Measurements from ENCODE around the gene AFAP1. TPM values are rescaled to one million over a fixed set of nuclear protein-coding genes. Genes with fewer than 3 reads are reported as not detected.

AFAP1 gene
- total RNA-seq, 2 experiments from 2014 or later: not detected

DNA sequence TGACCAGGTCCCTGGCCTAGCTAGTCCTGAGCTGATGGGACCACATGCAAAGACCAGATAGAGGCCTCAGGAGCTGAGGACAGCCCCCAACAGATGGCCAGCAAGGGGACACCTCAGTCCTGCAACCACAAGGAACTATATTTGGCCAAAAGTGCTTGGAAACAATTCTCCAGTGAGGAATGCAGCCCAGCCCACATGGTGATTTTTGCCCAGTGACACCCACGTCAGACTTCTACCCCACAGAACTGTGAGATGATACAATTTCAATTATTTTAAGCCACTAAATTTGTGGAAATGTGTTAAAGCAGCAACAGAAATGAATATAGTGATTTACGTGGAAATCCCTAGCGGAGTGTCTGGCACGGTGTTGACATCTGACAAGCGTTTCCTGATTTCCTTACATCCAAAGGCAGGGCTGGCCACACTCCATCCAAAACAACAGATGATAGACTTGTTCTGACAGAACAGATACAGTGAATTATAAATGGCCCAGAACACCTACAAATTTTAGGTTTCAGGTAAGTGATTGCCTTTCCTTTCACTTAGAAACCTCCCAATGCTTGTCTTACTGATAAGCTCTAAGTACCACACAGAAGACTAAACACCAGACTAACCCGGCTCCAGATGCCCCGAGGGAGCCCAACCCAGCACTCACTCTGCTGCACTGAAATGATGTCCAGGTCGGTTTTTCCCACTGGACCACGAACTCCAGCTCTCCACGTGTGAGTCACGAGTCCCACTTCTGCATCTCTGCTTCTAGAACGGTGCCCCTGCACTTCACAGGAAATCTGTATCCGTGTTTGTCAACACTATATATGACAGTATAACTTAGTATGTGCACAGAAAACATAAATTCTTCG is 5.8 kb downstream of the AFAP1 start:
- Histone ChIP-seq H3K4me2 (ENCODE audit: low read length) (no peak overlapping the region), H3K4me3 (ENCODE audit: low read depth, low read length, poor library complexity, severe bottlenecking) (no peak overlapping the region), H3K9me3 (ENCODE audit: low read length) (no peaks in the 10 kb centered on the region), H4K20me1 (ENCODE audit: insufficient read depth, low read length) (no peaks in the 10 kb centered on the region), H3K36me3 (ENCODE audit: insufficient read depth, low read length) (no peaks in the 10 kb centered on the region), H3K9me2 (ENCODE audit: insufficient read depth, low read length) (no peaks in the 10 kb centered on the region), H3K4me1 (ENCODE audit: insufficient read depth, low read length, poor library complexity, severe bottlenecking) (no peaks in the 10 kb centered on the region), H2AFZ (ENCODE audit: low read length) (no peak overlapping the region), H3K27ac (ENCODE audit: low read depth, low read length, poor library complexity, severe bottlenecking) (no peak overlapping the region), H3K79me2 (ENCODE audit: insufficient read depth, low read depth, low read length) (no peaks in the 10 kb centered on the region)
- ChIA-PET CTCF (ENCODE audit: unreplicated experiment) (no interaction called here), POLR2A (interaction anchor here (0.8 kb wide), 1 partner anchor 179 kb away, joined by 3 read pairs; no protein-coding TSS in a partner anchor)
- BruUV-seq (replicated peaks): no TSS peak
- TF ChIP-seq, protein P1, sequence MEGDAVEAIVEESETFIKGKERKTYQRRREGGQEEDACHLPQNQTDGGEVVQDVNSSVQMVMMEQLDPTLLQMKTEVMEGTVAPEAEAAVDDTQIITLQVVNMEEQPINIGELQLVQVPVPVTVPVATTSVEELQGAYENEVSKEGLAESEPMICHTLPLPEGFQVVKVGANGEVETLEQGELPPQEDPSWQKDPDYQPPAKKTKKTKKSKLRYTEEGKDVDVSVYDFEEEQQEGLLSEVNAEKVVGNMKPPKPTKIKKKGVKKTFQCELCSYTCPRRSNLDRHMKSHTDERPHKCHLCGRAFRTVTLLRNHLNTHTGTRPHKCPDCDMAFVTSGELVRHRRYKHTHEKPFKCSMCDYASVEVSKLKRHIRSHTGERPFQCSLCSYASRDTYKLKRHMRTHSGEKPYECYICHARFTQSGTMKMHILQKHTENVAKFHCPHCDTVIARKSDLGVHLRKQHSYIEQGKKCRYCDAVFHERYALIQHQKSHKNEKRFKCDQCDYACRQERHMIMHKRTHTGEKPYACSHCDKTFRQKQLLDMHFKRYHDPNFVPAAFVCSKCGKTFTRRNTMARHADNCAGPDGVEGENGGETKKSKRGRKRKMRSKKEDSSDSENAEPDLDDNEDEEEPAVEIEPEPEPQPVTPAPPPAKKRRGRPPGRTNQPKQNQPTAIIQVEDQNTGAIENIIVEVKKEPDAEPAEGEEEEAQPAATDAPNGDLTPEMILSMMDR (conservative IDR thresholded peaks at IDR 0.05; ENCODE audit: low read length): no peak
- no peak for TF ChIP-seq EZH2phosphoT487 (IDR thresholded peaks at IDR 0.05; ENCODE audit: borderline replicate concordance, low read depth, low read length)
- intact Hi-C loops (cut with micrococcal nuclease; ENCODE audit: unreplicated experiment): no loop called here
- no peak for DNase-seq (ENCODE audit: low spot score)

DNA sequence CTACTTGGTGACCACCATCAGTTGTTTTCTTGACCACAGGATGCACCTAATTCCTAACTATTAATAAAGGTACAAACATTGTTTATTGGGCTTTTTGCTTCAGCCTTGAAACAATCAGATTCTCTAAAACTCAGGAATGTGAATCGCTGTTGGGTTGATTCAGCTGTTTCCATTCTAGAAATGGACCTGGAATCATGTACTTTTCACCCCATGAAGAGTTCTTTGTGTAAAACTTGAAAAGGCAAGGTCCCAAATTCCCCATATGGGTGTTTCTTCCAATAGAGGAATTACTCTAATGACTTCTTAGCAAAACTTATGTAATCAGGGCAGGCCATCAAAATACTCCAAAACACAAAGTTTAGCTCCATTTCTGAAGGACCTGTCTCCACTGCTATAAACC is 7.4 kb downstream of the AFAP1 start:
- H3K27ac ChIP-seq (ENCODE audit: low read depth, low read length, poor library complexity, severe bottlenecking): no peak overlapping the region
- no peaks in the 10 kb centered on the region for H3K4me1 ChIP-seq (ENCODE audit: insufficient read depth, low read length, poor library complexity, severe bottlenecking)
- H3K9me2 ChIP-seq (ENCODE audit: insufficient read depth, low read length): no peaks in the 10 kb centered on the region
- TF ChIP-seq EZH2phosphoT487 (IDR thresholded peaks at IDR 0.05; ENCODE audit: borderline replicate concordance, low read depth, low read length): no peak
- TF ChIP-seq, protein P1 (conservative IDR thresholded peaks at IDR 0.05; ENCODE audit: low read length): no peak
- H3K79me2 ChIP-seq (ENCODE audit: insufficient read depth, low read depth, low read length): no peaks in the 10 kb centered on the region
- no peak overlapping the region for H3K4me3 ChIP-seq (ENCODE audit: low read depth, low read length, poor library complexity, severe bottlenecking)
- no peak for DNase-seq (ENCODE audit: low spot score)
- H4K20me1 ChIP-seq (ENCODE audit: insufficient read depth, low read length): no peaks in the 10 kb centered on the region
- H3K9me3 ChIP-seq (ENCODE audit: low read length): no peaks in the 10 kb centered on the region
- no peak overlapping the region for H3K4me2 ChIP-seq (ENCODE audit: low read length)
- no peaks in the 10 kb centered on the region for H3K36me3 ChIP-seq (ENCODE audit: insufficient read depth, low read length)
- intact Hi-C loops (cut with micrococcal nuclease; ENCODE audit: unreplicated experiment): no loop called here
- H2AFZ ChIP-seq (ENCODE audit: low read length): no peak overlapping the region
- BruUV-seq (replicated peaks): no TSS peak
- CTCF ChIA-PET (ENCODE audit: unreplicated experiment): no interaction called here
- POLR2A ChIA-PET: interaction anchor here (0.6 kb wide), 1 partner anchor 27 kb away, joined by 7 read pairs; no protein-coding TSS in a partner anchor
